ENCODE measurements around the gene TRANK1. TPM values are rescaled to one million over a fixed set of nuclear protein-coding genes. Genes with fewer than 3 reads are reported as not detected.

TRANK1 gene
- total and polyA plus RNA-seq, 2 experiments from 2014 or later: 1.8 to 6.7 TPM

GRCh38 chr3:36924744-36925521, 19.9 kb downstream of the TRANK1 start:
- no peaks in the 10 kb centered on the region for H3K79me2 ChIP-seq (replicated peaks; ENCODE audit: insufficient read depth)
- no peak overlapping the region for H3K27ac ChIP-seq (ENCODE audit: low read depth)
- Mint-ChIP-seq H3K36me3 (ENCODE audit: low read depth) (peaks cover 18% of the 10 kb centered on the region), H3K4me3 (peak overlapping the region; percentile 56), H3K4me1 (peaks cover 12% of the 10 kb centered on the region), H3K9me3 (peaks cover 21% of the 10 kb centered on the region), H3K27me3 (ENCODE audit: insufficient read depth, low read depth, poor library complexity) (peaks cover 13% of the 10 kb centered on the region), H3K27ac (no peak overlapping the region)
- no peak for TF ChIP-seq EZH2phosphoT487 (IDR thresholded peaks at IDR 0.05; ENCODE audit: unreplicated experiment)
- TF ChIP-seq POLR2AphosphoS5 (IDR thresholded peaks at IDR 0.05; ENCODE audit: low read depth): no peak
- no peak for TF ChIP-seq EZH2 (IDR thresholded peaks at IDR 0.05; ENCODE audit: low read depth, unreplicated experiment)
- peaks cover 9% of the 10 kb centered on the region for H3K4me1 ChIP-seq (ENCODE audit: insufficient read depth)
- ATAC-seq (no peak; the same call in 2 of the 3 replicates), DNase-seq (ENCODE audit: low spot score) (no peak)
- H4K20me1 ChIP-seq (replicated peaks; ENCODE audit: insufficient read depth): no peaks in the 10 kb centered on the region
- H3K4me2 ChIP-seq: 0 out of 2 replicates have a peak overlapping the region, but pooled peaks have one; percentile 13
- no peaks in the 10 kb centered on the region; the same call in 1 of the 2 replicates for H3K9me2 ChIP-seq (ENCODE audit: insufficient read depth)
- no peak overlapping the region for H3K4me3 ChIP-seq
- no peaks in the 10 kb centered on the region for H3F3A ChIP-seq (replicated peaks; ENCODE audit: low read depth)
- peak overlapping the region; percentile 24; the same call in 1 of the 2 replicates for H2AFZ ChIP-seq
- no peaks in the 10 kb centered on the region for H3K36me3 ChIP-seq (ENCODE audit: insufficient read depth)
- no peaks in the 10 kb centered on the region for H3K27me3 ChIP-seq (ENCODE audit: insufficient read depth)

GRCh38 chr3:36923981-36924743, 20.7 kb downstream of the TRANK1 start:
- no peak for ATAC-seq
- Histone ChIP-seq H3K4me1 (ENCODE audit: insufficient read depth) (peaks cover 9% of the 10 kb centered on the region), H3K36me3 (ENCODE audit: insufficient read depth) (no peaks in the 10 kb centered on the region), H3K27ac (ENCODE audit: low read depth) (no peak overlapping the region), H3K9me2 (ENCODE audit: insufficient read depth) (no peaks in the 10 kb centered on the region; the same call in 1 of the 2 replicates), H3K4me2 (0 out of 2 replicates have a peak overlapping the region, but pooled peaks have one; percentile 13), H4K20me1 (replicated peaks; ENCODE audit: insufficient read depth) (no peaks in the 10 kb centered on the region), H3K27me3 (ENCODE audit: insufficient read depth) (no peaks in the 10 kb centered on the region), H2AFZ (peak overlapping the region; percentile 90; the same call in 1 of the 2 replicates), H3F3A (replicated peaks; ENCODE audit: low read depth) (no peaks in the 10 kb centered on the region), H3K79me2 (replicated peaks; ENCODE audit: insufficient read depth) (no peaks in the 10 kb centered on the region), H3K4me3 (no peak overlapping the region)
- Mint-ChIP-seq H3K27me3 (ENCODE audit: insufficient read depth, low read depth, poor library complexity) (peaks cover 13% of the 10 kb centered on the region), H3K4me3 (peak overlapping the region; percentile 56), H3K27ac (no peak overlapping the region), H3K9me3 (peaks cover 21% of the 10 kb centered on the region), H3K36me3 (ENCODE audit: low read depth) (peaks cover 18% of the 10 kb centered on the region), H3K4me1 (peaks cover 12% of the 10 kb centered on the region)
- DNase-seq (ENCODE audit: low spot score): no peak
- TF ChIP-seq, protein P1, sequence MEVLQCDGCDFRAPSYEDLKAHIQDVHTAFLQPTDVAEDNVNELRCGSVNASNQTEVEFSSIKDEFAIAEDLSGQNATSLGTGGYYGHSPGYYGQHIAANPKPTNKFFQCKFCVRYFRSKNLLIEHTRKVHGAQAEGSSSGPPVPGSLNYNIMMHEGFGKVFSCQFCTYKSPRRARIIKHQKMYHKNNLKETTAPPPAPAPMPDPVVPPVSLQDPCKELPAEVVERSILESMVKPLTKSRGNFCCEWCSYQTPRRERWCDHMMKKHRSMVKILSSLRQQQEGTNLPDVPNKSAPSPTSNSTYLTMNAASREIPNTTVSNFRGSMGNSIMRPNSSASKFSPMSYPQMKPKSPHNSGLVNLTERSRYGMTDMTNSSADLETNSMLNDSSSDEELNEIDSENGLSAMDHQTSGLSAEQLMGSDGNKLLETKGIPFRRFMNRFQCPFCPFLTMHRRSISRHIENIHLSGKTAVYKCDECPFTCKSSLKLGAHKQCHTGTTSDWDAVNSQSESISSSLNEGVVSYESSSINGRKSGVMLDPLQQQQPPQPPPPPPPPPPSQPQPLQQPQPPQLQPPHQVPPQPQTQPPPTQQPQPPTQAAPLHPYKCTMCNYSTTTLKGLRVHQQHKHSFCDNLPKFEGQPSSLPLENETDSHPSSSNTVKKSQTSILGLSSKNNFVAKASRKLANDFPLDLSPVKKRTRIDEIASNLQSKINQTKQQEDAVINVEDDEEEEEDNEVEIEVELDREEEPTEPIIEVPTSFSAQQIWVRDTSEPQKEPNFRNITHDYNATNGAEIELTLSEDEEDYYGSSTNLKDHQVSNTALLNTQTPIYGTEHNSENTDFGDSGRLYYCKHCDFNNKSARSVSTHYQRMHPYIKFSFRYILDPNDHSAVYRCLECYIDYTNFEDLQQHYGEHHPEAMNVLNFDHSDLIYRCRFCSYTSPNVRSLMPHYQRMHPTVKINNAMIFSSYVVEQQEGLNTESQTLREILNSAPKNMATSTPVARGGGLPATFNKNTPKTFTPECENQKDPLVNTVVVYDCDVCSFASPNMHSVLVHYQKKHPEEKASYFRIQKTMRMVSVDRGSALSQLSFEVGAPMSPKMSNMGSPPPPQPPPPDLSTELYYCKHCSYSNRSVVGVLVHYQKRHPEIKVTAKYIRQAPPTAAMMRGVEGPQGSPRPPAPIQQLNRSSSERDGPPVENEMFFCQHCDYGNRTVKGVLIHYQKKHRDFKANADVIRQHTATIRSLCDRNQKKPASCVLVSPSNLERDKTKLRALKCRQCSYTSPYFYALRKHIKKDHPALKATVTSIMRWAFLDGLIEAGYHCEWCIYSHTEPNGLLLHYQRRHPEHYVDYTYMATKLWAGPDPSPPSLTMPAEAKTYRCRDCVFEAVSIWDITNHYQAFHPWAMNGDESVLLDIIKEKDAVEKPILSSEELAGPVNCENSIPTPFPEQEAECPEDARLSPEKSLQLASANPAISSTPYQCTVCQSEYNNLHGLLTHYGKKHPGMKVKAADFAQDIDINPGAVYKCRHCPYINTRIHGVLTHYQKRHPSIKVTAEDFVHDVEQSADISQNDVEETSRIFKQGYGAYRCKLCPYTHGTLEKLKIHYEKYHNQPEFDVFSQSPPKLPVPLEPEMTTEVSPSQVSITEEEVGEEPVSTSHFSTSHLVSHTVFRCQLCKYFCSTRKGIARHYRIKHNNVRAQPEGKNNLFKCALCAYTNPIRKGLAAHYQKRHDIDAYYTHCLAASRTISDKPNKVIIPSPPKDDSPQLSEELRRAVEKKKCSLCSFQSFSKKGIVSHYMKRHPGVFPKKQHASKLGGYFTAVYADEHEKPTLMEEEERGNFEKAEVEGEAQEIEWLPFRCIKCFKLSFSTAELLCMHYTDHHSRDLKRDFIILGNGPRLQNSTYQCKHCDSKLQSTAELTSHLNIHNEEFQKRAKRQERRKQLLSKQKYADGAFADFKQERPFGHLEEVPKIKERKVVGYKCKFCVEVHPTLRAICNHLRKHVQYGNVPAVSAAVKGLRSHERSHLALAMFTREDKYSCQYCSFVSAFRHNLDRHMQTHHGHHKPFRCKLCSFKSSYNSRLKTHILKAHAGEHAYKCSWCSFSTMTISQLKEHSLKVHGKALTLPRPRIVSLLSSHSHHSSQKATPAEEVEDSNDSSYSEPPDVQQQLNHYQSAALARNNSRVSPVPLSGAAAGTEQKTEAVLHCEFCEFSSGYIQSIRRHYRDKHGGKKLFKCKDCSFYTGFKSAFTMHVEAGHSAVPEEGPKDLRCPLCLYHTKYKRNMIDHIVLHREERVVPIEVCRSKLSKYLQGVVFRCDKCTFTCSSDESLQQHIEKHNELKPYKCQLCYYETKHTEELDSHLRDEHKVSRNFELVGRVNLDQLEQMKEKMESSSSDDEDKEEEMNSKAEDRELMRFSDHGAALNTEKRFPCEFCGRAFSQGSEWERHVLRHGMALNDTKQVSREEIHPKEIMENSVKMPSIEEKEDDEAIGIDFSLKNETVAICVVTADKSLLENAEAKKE (CRISPR knock-in tag; IDR thresholded peaks at IDR 0.05): no peak
- no peak for TF ChIP-seq CTCF (conservative IDR thresholded peaks at IDR 0.05; ENCODE audit: low read depth in 2 of 2)
- no peak for TF ChIP-seq STAT1 (IDR thresholded peaks at IDR 0.05; ENCODE audit: unreplicated experiment)
- TF ChIP-seq EZH2 (IDR thresholded peaks at IDR 0.05; ENCODE audit: low read depth, unreplicated experiment): no peak
- TF ChIP-seq, protein P2, sequence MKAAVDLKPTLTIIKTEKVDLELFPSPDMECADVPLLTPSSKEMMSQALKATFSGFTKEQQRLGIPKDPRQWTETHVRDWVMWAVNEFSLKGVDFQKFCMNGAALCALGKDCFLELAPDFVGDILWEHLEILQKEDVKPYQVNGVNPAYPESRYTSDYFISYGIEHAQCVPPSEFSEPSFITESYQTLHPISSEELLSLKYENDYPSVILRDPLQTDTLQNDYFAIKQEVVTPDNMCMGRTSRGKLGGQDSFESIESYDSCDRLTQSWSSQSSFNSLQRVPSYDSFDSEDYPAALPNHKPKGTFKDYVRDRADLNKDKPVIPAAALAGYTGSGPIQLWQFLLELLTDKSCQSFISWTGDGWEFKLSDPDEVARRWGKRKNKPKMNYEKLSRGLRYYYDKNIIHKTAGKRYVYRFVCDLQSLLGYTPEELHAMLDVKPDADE (IDR thresholded peaks at IDR 0.05): no peak
- no peak for TF ChIP-seq NANOG (IDR thresholded peaks at IDR 0.05; ENCODE audit: borderline replicate concordance)
- TF ChIP-seq EZH2phosphoT487 (IDR thresholded peaks at IDR 0.05; ENCODE audit: unreplicated experiment): no peak
- no peak for TF ChIP-seq ZNF114 (CRISPR knock-in tag; IDR thresholded peaks at IDR 0.05)
- TF ChIP-seq POLR2AphosphoS5 (IDR thresholded peaks at IDR 0.05; ENCODE audit: low read depth): no peak
